Cerebellar cortex (tissue), 1 donor: Measurements from ENCODE around the gene COPB2.
"Not testable (repeated sequence)": the region's sequence is repeated elsewhere in the genome, so short reads cannot be mapped to it uniquely, and the experiment has no call there.

Experiments used
- DNase-seq: peaks from one replicate; pipeline ENCODE4 v3.0.0-alpha.2; 2015; ENCODE audit warnings: low spot score

Gene COPB2

DNA sequence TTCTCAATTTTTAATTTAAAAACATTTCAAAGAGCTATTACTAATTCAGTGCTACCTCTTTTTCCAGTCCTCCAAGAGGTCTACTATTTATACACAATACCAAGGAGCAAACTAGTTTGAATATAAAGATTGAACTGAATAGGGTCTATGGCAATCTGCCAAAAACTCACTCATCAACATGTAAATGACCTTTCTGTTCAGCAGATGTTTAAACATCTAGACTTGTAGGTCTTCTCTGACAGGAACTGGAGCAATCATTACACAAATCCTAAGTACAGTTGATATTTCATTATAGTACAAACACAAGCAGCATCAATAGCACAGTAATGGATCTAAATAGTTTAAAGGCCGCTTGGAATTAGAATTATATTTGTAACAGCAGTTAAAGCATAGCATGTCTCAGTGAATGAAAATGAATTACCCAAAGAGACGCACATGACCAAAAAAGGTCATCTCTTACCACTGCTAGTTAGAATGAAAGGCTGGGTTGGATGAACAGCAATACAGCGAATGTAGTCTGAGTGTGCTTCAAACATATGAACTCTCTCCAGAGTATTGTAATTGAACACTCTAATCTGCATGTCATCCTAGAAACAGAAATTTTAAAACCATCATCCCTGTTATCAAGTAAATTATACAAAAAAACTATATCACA is 10.7 kb downstream of the COPB2 start:
- no peak for DNase-seq

- DNase-seq = no peak
Observed at GRCh38 chr3:139377378-139377777, 12.1 kb downstream of the COPB2 start.

DNA sequence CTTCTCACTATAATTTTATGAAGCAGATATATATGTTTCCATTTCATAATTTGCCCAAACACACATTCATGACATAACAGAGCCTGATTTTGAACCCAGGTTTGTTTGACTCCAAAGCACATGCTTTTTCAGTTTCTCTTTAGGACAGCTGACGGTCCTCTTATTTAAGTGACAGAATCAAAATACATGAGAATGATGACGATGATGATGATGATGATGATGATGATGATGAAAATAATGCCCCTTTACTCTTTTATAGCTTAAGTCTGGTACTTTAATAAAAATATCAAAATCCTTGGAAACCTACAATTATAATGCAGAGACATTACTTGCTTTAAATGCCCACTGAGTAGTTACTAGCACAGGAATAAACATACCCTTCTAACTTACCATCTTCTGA is 15.3 kb downstream of the COPB2 start:
- no peak for DNase-seq

DNA sequence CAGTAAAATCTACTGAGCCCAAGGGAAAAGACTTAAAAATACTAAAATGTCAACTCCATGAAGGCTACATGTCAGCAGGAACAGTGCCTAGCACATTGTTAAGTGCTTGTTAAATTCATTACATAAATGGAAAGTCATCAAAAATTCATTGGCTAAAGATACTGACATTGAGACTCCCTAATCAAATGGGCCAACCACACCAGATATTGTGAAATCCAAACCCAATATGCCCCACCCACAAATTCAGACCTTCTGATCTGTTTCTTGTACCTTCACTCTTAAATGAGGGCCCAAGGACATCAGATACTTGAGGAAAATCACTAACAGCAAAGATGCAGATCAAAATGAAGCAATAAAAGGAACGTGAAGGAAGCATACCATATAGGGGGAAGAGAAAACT is 24.9 kb downstream of the COPB2 start:
- no peak for DNase-seq

- no peak for DNase-seq
Observed at GRCh38 chr3:139361276-139361675, 28.2 kb downstream of the COPB2 start.

GRCh38 chr3:139358841-139359562 is 30.4 kb downstream of the COPB2 start:
- peak; percentile 5 for DNase-seq

DNA sequence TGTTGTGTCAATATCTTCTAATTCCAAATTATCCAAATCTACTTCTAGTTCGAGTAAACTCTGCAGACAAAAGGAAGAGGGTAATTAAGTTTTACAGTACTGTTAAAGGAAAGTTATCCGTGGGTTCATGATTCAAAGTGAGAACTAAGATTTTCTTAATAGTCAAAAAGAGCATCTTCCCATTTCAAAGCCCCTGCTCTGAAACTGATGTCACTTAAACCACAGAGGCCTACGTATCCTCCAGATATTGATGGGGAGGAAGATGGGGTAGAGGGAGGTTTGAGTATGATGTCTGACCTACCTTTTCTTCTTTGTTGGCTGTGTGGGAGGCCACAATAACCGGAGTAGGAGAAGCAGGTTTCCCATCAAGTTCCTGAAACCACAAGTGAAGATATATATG is 31.5 kb downstream of the COPB2 start:
- DNase-seq = no peak

- no peak for DNase-seq
Observed at GRCh38 chr3:139355891-139356290, 33.6 kb downstream of the COPB2 start.

DNA sequence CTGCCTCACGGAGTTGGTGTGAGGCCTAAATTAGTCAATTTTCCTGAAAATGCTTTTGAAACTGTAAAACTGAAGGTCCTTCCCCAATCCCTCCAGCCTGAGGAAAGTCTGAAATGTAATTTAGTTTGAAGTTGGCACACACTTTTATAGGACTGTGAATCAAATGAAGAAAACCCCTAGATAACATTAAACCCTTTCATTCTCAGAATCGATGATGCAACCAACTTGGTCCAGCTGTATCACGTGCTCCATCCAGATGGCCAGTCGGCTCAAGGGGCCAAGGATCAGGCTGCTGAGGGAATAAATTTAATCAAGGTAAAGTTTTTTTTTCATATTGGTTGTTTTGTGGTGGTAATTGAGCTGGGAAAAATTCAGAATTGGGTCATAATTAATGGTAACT is 34.0 kb downstream of the COPB2 start:
- no peak for DNase-seq

DNA sequence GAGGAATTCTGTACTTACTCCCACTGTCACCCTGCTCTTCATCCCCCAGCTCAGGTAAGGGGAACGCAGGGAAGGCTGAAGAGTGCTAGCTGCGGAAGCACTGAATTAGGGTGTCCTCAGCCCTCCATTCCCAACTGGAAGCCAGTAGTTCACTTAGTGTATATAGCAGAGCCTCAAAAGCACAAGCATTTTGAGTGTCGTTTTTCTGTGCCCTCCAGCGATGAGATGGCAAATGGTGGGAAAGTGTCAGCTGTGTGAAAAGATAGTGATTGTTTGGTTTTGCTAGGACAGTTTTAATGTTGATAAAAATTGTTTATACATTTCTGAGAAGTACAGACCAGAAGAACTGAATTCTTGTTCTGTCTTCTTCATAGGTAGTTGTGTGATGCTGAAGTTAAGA is 34.8 kb downstream of the COPB2 start:
- DNase-seq = no peak

DNA sequence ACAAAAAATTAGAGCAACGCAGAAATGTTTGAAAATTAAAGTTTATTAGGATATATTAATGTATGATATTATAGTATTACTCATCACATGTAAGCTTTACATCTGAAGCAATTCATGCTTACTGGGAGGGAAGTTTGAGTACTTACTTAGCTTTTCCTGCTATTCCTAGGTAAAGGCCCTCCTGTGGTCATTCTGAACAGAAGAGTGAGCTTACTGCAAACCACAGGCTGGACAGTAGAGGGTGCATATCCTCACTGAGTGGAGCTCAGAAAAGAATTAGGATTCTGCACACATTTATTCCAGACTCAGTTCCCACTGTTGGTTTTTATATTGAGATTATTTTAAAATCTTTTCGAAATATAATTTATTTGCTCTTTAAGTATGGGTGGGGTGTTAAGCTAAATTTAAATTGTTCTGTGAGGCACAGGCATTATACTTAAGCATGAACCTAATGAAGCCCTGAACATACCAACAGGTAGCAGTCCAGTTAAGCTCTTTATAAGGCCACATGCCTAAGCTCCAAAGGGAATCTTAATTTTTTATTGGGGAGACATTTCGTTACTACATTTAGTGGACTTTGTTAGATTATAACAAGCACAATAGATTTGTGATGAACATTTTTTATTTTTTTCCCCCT is 35.4 kb downstream of the COPB2 start:
- peak; percentile 57 for DNase-seq

DNA sequence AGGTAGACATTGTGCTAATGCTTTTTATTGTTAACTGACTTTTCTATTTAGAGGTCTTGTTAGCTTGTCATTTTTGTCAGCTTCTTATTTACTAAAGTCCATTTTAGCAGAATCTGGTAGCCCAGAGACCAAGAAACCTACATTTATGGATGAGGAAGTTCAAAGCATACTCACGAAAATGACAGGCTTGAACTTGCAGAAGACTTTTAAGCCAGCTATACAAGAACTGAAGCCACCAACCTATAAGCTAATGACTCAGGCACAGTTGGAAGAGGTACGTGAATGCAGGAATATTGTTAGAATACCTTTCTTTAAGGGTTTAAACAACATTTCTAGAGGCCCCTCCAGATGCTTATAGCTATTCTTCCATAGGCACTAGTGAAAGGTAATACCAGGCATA is 42.7 kb downstream of the COPB2 start:
- DNase-seq = no peak

- DNase-seq = peak; percentile 95
Observed at GRCh38 chr3:139343895-139344856, 45.3 kb downstream of the COPB2 start, which contains the start of gene MRPS22. TSS of gene MRPS22 (plus strand) at chr3:139344020. CDS start at chr3:139344027, 7 bp downstream.

DNA sequence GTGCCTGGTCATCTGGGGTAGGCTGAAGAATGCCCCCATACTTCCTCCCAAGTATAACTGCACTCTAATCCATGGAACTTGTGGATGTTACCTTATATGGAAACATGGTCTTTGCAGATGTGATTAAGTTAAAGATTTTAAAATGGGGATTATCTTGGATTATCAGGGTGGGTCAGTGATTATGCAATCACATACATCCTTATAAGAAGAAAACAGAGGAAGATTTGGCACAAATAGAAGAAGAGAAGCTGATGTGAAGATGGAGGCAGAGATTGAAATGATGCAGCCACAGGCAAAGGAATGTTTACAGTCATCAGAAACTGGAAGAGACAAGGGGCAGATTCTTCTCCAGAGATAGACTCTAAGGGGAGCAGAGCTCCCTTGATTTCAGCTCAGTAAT is 47.4 kb downstream of the COPB2 start:
- DNase-seq = no peak

- DNase-seq = no peak
Observed at GRCh38 chr3:139340784-139341183, 48.7 kb downstream of the COPB2 start.

GRCh38 chr3:139339219-139339906 is 50.1 kb downstream of the COPB2 start:
- no peak for DNase-seq

- no peak for DNase-seq
Observed at GRCh38 chr3:139338405-139338804, 51.0 kb downstream of the COPB2 start.

GRCh38 chr3:139334675-139335074 is 54.8 kb downstream of the COPB2 start:
- DNase-seq = not testable (repeated sequence)

- DNase-seq = no peak
Observed at GRCh38 chr3:139332092-139332491, 57.4 kb downstream of the COPB2 start.

GRCh38 chr3:139329364-139329850 is 60.0 kb downstream of the COPB2 start:
- DNase-seq = peak; percentile 62

DNA sequence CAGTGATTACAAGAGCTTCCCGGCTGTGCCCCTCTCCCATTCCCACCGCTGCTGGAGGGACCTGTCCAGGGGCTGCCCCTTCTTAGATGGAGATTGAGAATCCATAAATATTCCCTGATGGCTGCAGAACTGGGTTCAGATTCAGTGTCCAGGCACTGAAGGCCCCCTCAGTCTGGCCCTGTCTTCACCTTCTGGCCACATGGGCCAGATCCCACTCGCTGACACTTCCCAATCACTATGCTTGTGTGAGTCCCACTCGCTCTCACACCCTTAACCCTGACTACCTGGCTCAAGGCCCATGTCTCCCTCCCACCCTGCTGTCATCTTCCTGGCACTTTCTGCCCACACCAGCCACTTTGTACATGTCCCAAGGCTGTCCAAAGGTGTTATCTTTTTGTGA is 61.1 kb downstream of the COPB2 start:
- no peak for DNase-seq
